ENCODE data around the gene RPP40.

Gene RPP40, protein sequence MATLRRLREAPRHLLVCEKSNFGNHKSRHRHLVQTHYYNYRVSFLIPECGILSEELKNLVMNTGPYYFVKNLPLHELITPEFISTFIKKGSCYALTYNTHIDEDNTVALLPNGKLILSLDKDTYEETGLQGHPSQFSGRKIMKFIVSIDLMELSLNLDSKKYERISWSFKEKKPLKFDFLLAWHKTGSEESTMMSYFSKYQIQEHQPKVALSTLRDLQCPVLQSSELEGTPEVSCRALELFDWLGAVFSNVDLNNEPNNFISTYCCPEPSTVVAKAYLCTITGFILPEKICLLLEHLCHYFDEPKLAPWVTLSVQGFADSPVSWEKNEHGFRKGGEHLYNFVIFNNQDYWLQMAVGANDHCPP

DNA sequence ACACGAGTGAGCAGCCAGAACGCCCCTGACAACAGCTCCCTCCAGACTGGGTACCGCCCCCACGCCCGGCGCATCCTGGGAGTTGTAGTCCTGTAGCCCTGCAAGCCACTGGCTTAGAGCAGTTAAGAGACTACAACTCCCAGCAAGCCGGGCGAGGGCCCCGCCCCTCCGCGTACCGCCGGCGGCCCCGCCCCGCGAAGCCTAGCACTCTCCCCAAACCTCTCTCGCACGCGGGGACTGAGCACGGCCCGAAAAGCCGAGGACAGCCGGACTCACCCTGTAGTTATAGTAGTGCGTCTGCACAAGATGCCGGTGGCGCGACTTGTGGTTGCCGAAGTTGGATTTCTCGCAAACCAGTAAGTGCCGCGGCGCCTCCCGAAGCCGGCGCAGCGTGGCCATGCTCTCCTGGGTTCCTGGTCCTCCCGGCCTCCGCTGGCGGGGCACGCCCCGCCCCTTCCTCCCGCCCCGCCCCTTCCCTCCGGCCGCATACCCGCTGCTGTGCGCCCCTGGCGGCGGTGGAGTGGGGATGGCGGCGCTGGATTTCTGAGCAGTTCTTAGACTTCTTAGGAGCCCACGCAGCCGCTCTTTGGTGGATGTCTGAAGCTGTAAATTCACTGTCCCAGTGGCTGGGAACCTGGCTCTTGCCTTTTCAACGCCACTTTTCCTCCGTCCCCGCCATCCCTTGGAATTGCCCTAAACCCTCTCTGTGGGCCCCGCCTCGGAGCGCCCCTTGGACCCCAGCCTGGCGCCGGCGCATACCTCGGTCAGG is at the start of gene RPP40:
Gene RPP40 (minus strand): TSS at position 434 of the 769 bp plus-strand sequence. CDS start 35 bp downstream, at position 399.
- H3K27me3 ChIP-seq (ENCODE audit: control insufficient read depth, insufficient read depth, low read length), result no peaks in the 10 kb centered on the region
- peak within 1 kb of the TSS; percentile 77 for H3K4me3 ChIP-seq (ENCODE audit: low read depth, low read length)
- H3K9ac ChIP-seq (ENCODE audit: low read length), result peak within 1 kb of the TSS; percentile 61
- H3K27ac ChIP-seq (ENCODE audit: low read depth, low read length), result peak within 1 kb of the TSS; percentile 1; the same call in 1 of the 2 replicates
- H3K9me3 ChIP-seq (ENCODE audit: control insufficient read depth, insufficient read depth, low read depth, low read length), result no peaks in the 10 kb centered on the region
- 0 out of 2 replicates have a peak, but pooled peaks cover 5% of the 10 kb centered on the region for H3K4me1 ChIP-seq (ENCODE audit: control insufficient read depth, insufficient read depth, low read length)
- H3K36me3 ChIP-seq (ENCODE audit: control insufficient read depth, insufficient read depth, low read length), result peaks cover 8% of the 10 kb centered on the region; the same call in 1 of the 2 replicates

DNA sequence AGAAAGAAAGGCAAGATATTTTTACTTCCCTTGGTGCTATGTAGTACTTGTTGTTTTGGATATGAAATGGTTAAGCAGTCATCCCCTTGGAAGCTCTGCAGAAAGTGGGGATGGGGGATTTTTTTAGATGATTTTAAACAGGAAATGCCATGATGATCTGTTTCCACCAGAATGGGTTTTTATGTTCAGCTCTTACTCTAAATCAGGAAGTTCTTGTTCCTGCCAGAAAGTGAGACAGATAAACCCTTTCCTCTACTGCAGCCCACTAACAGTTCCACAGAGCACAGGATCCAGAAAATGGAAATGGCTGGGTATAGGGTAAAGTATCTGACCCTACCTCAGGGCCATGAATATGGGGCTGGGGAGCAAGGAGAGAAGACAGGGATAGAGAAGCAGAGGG is 49.2 kb upstream of the RPP40 start:
- no peak overlapping the region for H3K27ac ChIP-seq (ENCODE audit: low read depth, low read length)
- H3K36me3 ChIP-seq (ENCODE audit: control insufficient read depth, insufficient read depth, low read length), result no peaks in the 10 kb centered on the region
- no peak overlapping the region for H3K9ac ChIP-seq (ENCODE audit: low read length)
- peaks cover 18% of the 10 kb centered on the region for H3K9me3 ChIP-seq (ENCODE audit: control insufficient read depth, insufficient read depth, low read depth, low read length)
- H3K27me3 ChIP-seq (ENCODE audit: control insufficient read depth, insufficient read depth, low read length), result no peaks in the 10 kb centered on the region
- peaks cover 5% of the 10 kb centered on the region; the same call in 1 of the 2 replicates for H3K4me1 ChIP-seq (ENCODE audit: control insufficient read depth, insufficient read depth, low read length)
- H3K4me3 ChIP-seq (ENCODE audit: low read depth, low read length), result no peak overlapping the region

DNA sequence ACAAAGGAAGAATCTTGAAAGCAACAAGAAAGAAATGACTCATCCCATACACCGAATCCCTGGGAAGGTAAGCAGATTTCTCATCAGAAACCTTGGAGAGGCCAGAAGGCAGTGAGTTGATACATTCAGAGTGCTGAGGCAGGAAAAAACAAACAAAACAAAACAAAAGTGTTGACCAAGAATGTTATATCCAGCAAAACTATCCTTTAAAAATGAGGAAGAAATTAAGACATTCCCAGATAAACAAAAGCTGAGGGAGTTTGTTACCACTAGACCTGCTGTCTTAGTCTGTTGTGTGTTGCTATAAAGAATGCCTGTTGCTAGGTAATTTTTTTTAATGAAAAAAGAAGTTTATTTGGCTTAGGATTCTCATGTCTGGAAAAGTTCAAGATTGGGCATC is 47.6 kb upstream of the RPP40 start:
- Histone ChIP-seq H3K4me1 (ENCODE audit: control insufficient read depth, insufficient read depth, low read length) (peaks cover 5% of the 10 kb centered on the region; the same call in 1 of the 2 replicates), H3K36me3 (ENCODE audit: control insufficient read depth, insufficient read depth, low read length) (no peaks in the 10 kb centered on the region), H3K9ac (ENCODE audit: low read length) (no peak overlapping the region), H3K27ac (ENCODE audit: low read depth, low read length) (no peak overlapping the region), H3K9me3 (ENCODE audit: control insufficient read depth, insufficient read depth, low read depth, low read length) (peaks cover 18% of the 10 kb centered on the region), H3K27me3 (ENCODE audit: control insufficient read depth, insufficient read depth, low read length) (no peaks in the 10 kb centered on the region), H3K4me3 (ENCODE audit: low read depth, low read length) (no peak overlapping the region)

DNA sequence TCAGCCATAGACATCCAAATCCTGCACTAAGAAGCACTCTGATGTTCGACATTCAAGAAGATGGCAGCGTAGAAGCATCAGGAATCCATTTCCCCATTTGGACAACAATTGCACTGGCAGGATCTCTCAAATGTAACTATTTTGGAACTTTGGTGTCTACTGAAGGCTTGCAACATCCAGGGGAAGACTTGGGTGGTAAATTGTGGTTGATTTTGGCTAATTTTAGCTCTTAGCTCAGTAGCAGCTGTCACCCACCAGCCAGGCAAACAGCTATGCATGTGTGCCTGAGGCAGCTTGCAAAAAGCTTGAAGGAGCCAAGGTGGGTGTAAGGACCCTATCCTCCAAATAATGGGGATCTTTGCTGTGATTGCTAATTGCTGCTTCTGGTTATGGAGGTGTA is 46.2 kb upstream of the RPP40 start:
- Histone ChIP-seq H3K4me1 (ENCODE audit: control insufficient read depth, insufficient read depth, low read length) (peaks cover 5% of the 10 kb centered on the region; the same call in 1 of the 2 replicates), H3K9ac (ENCODE audit: low read length) (no peak overlapping the region), H3K27ac (ENCODE audit: low read depth, low read length) (no peak overlapping the region)

DNA sequence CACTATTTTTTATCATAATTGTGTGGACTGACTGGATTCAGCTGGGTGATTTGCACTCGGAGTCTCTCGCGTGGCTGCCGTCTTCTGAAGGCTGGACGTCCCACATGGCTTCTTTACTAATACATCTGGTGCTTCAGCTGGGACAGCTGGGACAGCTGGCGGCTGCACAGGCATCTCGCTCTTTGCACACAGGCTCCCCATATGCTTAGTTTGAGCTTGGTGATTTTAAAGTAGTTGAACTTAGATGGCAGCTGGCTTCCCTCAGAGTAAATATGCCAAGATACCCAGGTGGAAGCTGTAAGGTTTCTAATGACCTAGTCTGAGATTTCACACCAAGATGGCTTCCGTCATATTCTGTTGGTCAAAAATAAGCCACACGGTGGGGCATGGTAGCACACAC is 42.6 kb upstream of the RPP40 start:
- Histone ChIP-seq H3K27me3 (ENCODE audit: control insufficient read depth, insufficient read depth, low read length) (no peaks in the 10 kb centered on the region), H3K9ac (ENCODE audit: low read length) (no peak overlapping the region), H3K36me3 (ENCODE audit: control insufficient read depth, insufficient read depth, low read length) (no peaks in the 10 kb centered on the region), H3K4me3 (ENCODE audit: low read depth, low read length) (no peak overlapping the region), H3K4me1 (ENCODE audit: control insufficient read depth, insufficient read depth, low read length) (no peaks in the 10 kb centered on the region), H3K9me3 (ENCODE audit: control insufficient read depth, insufficient read depth, low read depth, low read length) (peaks cover 13% of the 10 kb centered on the region), H3K27ac (ENCODE audit: low read depth, low read length) (no peak overlapping the region)

More for the DNA sequence above, 46.2 kb upstream of the RPP40 start:
- Histone ChIP-seq H3K36me3 (ENCODE audit: control insufficient read depth, insufficient read depth, low read length) (no peaks in the 10 kb centered on the region), H3K27me3 (ENCODE audit: control insufficient read depth, insufficient read depth, low read length) (no peaks in the 10 kb centered on the region), H3K4me3 (ENCODE audit: low read depth, low read length) (no peak overlapping the region), H3K9me3 (ENCODE audit: control insufficient read depth, insufficient read depth, low read depth, low read length) (peaks cover 16% of the 10 kb centered on the region)

DNA sequence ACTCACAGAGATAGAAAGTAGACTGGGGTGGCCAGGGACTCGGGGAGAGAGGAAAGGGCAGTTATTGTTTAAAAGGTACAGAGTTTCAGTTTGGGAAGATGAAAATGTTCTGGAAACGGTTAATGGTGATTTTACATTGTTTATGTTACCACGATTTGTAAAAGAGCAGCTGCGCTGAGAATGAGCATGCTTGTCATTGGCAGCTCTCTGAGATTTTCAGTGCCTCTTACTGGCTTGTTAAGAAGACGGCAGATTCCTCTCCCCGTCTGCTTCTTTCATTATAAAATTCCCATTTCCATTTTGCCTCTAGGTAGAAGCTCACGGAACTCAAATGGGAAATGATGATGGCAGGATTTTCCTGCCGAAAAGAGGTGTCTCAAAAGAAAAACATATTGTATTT is 41.6 kb upstream of the RPP40 start:
- H3K4me1 ChIP-seq (ENCODE audit: control insufficient read depth, insufficient read depth, low read length), result no peaks in the 10 kb centered on the region
- no peak overlapping the region for H3K9ac ChIP-seq (ENCODE audit: low read length)
- no peak overlapping the region for H3K27ac ChIP-seq (ENCODE audit: low read depth, low read length)
- no peaks in the 10 kb centered on the region for H3K27me3 ChIP-seq (ENCODE audit: control insufficient read depth, insufficient read depth, low read length)
- peaks cover 2% of the 10 kb centered on the region for H3K9me3 ChIP-seq (ENCODE audit: control insufficient read depth, insufficient read depth, low read depth, low read length)
- H3K4me3 ChIP-seq (ENCODE audit: low read depth, low read length), result no peak overlapping the region
- H3K36me3 ChIP-seq (ENCODE audit: control insufficient read depth, insufficient read depth, low read length), result no peaks in the 10 kb centered on the region

DNA sequence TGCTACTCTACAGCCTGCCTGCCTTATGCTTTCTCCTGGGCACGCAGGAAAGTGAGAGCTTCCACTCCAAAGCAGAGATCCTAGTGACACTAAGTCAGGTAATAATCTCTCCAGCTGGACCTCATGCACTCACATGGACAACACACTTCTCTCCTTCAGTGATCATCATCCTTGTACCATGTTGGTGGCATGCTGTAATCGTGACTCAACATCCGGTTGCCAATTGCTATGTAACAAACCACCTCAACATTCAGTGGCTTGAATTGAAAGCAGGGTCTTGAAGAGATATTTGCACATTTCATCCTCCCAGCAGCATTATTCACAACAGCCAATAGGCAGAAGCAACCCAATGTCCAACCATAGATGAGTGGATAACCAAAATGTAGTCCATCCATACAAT is 41.0 kb upstream of the RPP40 start:
- Histone ChIP-seq H3K27me3 (ENCODE audit: control insufficient read depth, insufficient read depth, low read length) (no peaks in the 10 kb centered on the region), H3K4me1 (ENCODE audit: control insufficient read depth, insufficient read depth, low read length) (no peaks in the 10 kb centered on the region), H3K27ac (ENCODE audit: low read depth, low read length) (no peak overlapping the region), H3K4me3 (ENCODE audit: low read depth, low read length) (no peak overlapping the region), H3K36me3 (ENCODE audit: control insufficient read depth, insufficient read depth, low read length) (no peaks in the 10 kb centered on the region), H3K9me3 (ENCODE audit: control insufficient read depth, insufficient read depth, low read depth, low read length) (peaks cover 2% of the 10 kb centered on the region), H3K9ac (ENCODE audit: low read length) (no peak overlapping the region)

DNA sequence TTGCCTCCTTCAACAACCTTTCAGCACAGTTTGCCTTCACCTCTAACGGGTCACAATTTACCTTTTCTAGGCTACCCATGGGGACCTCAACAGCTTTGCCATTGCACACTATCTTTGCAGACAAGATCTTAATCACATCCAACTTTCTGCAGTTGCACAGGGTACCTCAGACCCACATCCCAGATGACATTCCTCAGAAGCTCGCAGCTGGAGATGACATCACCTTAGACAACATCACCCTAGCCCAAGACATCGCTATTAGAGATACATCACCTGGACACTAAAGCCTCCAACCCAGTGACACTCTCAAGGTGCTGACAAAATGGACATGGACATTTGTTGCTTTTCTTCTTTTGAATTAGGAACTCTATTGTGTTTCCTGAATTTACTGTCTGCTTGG is 38.6 kb upstream of the RPP40 start:
- Histone ChIP-seq H3K27ac (ENCODE audit: low read depth, low read length) (no peak overlapping the region), H3K27me3 (ENCODE audit: control insufficient read depth, insufficient read depth, low read length) (no peaks in the 10 kb centered on the region), H3K9me3 (ENCODE audit: control insufficient read depth, insufficient read depth, low read depth, low read length) (no peaks in the 10 kb centered on the region), H3K4me3 (ENCODE audit: low read depth, low read length) (no peak overlapping the region), H3K36me3 (ENCODE audit: control insufficient read depth, insufficient read depth, low read length) (no peaks in the 10 kb centered on the region), H3K4me1 (ENCODE audit: control insufficient read depth, insufficient read depth, low read length) (no peaks in the 10 kb centered on the region), H3K9ac (ENCODE audit: low read length) (no peak overlapping the region)

DNA sequence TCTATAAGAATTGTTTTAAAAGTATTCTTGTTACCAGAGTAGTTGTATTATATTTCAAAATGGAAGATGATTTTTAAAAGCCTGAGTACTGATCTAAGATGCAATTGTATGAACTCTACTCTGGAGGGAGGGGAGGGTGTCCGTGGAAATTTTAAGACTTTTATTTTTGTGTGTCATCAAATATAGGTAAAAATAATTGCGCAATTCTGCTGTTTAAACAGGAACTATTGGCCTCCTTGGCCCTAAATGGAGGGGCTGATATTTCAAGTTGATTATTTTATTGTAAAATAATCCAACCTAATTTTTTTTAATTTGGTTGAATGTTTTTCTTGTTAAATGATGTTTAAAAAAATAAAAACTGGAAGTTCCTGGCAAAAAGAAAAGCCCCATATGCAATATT is 38.1 kb upstream of the RPP40 start:
- Histone ChIP-seq H3K27me3 (ENCODE audit: control insufficient read depth, insufficient read depth, low read length) (no peaks in the 10 kb centered on the region), H3K36me3 (ENCODE audit: control insufficient read depth, insufficient read depth, low read length) (no peaks in the 10 kb centered on the region), H3K27ac (ENCODE audit: low read depth, low read length) (no peak overlapping the region), H3K4me3 (ENCODE audit: low read depth, low read length) (no peak overlapping the region), H3K9me3 (ENCODE audit: control insufficient read depth, insufficient read depth, low read depth, low read length) (no peaks in the 10 kb centered on the region), H3K9ac (ENCODE audit: low read length) (no peak overlapping the region), H3K4me1 (ENCODE audit: control insufficient read depth, insufficient read depth, low read length) (no peaks in the 10 kb centered on the region)

DNA sequence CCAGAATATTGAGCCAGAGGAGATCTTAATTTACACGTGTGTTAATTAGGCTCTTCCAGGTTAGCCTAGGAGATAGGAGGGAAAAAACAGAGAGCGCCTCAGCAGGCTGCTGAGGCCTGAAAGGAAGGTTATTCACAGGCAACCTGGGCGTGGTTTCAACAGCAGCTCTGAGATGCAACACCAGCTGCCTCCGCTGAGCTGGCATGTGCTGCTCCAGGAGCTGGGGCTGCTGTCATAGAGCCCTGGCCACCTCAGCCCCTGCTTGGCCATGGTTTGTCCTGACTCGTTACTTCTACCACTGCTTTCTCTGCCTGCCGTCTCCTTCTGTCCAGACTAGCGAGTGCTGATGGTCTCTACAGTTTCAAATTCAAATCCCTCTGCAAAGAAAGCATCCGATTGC is 32.4 kb upstream of the RPP40 start:
- no peak overlapping the region for H3K27ac ChIP-seq (ENCODE audit: low read depth, low read length)
- H3K36me3 ChIP-seq (ENCODE audit: control insufficient read depth, insufficient read depth, low read length), result no peaks in the 10 kb centered on the region
- no peaks in the 10 kb centered on the region for H3K27me3 ChIP-seq (ENCODE audit: control insufficient read depth, insufficient read depth, low read length)
- H3K4me1 ChIP-seq (ENCODE audit: control insufficient read depth, insufficient read depth, low read length), result peaks cover 21% of the 10 kb centered on the region
- no peaks in the 10 kb centered on the region for H3K9me3 ChIP-seq (ENCODE audit: control insufficient read depth, insufficient read depth, low read depth, low read length)
- no peak overlapping the region for H3K4me3 ChIP-seq (ENCODE audit: low read depth, low read length)
- H3K9ac ChIP-seq (ENCODE audit: low read length), result no peak overlapping the region

DNA sequence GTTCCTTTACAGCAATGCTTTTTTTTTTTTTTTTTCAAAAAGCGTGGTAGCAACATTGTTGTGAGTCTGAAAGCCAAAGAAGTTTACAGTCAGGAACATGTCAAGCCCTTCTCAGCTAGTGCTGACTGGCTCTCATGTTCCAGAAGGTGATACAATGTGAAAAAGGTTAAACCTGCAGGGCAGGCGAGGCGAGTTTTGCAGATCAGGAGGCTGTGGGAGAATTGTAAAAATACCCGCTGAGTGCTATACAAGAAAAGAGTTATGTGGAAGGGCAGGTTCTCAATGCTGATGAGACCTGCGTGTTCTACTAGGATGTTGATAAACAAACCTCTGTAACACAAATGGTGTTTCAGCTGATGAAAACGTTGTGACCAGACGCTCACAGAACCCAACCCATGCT is 30.9 kb upstream of the RPP40 start:
- H3K4me1 ChIP-seq (ENCODE audit: control insufficient read depth, insufficient read depth, low read length), result peaks cover 26% of the 10 kb centered on the region
- H3K27me3 ChIP-seq (ENCODE audit: control insufficient read depth, insufficient read depth, low read length), result no peaks in the 10 kb centered on the region
- no peak overlapping the region for H3K9ac ChIP-seq (ENCODE audit: low read length)
- H3K4me3 ChIP-seq (ENCODE audit: low read depth, low read length), result no peak overlapping the region
- no peaks in the 10 kb centered on the region for H3K9me3 ChIP-seq (ENCODE audit: control insufficient read depth, insufficient read depth, low read depth, low read length)
- H3K27ac ChIP-seq (ENCODE audit: low read depth, low read length), result no peak overlapping the region
- no peaks in the 10 kb centered on the region for H3K36me3 ChIP-seq (ENCODE audit: control insufficient read depth, insufficient read depth, low read length)

Measured in HUES6 (cell line).